ENCODE results near the gene OR6Q1. TPM values are rescaled to one million over a fixed set of nuclear protein-coding genes. Genes with fewer than 3 reads are reported as not detected.

OR6Q1 gene
- polyA plus RNA-seq, 1 of the 3 experiments (the other 2 are of a cell fraction): not detected

GRCh38 chr11:58003036-58003435 lies 27.7 kb upstream of the OR6Q1 start:
- no peak overlapping the region for H3K27ac ChIP-seq (ENCODE audit: low read depth in 2 of 2, low read length in 1 of 2)
- H3K9ac ChIP-seq: no peak overlapping the region

GRCh38 chr11:58003591-58003990 lies 27.2 kb upstream of the OR6Q1 start:
- Histone ChIP-seq H3K9ac (no peak overlapping the region), H2AFZ (ENCODE audit: low read depth) (no peak overlapping the region), H4K20me1 (ENCODE audit: insufficient read depth) (no peaks in the 10 kb centered on the region), H3K27me3 (ENCODE audit: insufficient read depth) (no peaks in the 10 kb centered on the region), H3K27ac (ENCODE audit: low read depth in 2 of 2, low read length in 1 of 2) (no peak overlapping the region), H3K9me2 (no peaks in the 10 kb centered on the region), H3K4me3 (ENCODE audit: low read depth in 2 of 2, low read length in 1 of 2) (no peak overlapping the region), H3F3A (replicated peaks; ENCODE audit: insufficient read depth) (no peaks in the 10 kb centered on the region), H3K36me3 (replicated peaks in 1 of 2; ENCODE audit: control insufficient read depth in 1 of 2, insufficient read depth in 2 of 2, low read length in 1 of 2) (no peaks in the 10 kb centered on the region), H3K4me2 (no peak overlapping the region), H3K79me2 (ENCODE audit: insufficient read depth) (no peaks in the 10 kb centered on the region), H3K4me1 (ENCODE audit: control insufficient read depth in 1 of 2, insufficient read depth in 2 of 2, low read depth in 1 of 2, low read length in 1 of 2) (no peaks in the 10 kb centered on the region; a peak in 1 of 4 replicates), H3K9me3 (no peaks in the 10 kb centered on the region)
- ChIA-PET CTCF (no interaction called here), POLR2A (no interaction called here)
- DNase-seq: no peak
- no peak for TF ChIP-seq NFIC (IDR thresholded peaks at IDR 0.05; ENCODE audit: borderline replicate concordance)
- no peak for TF ChIP-seq NRF1 (IDR thresholded peaks at IDR 0.05; ENCODE audit: low read depth, low read length)
- no peak for TF ChIP-seq FOSL2 (IDR thresholded peaks at IDR 0.05; ENCODE audit: borderline replicate concordance, low read depth)
- TF ChIP-seq RXRA (IDR thresholded peaks at IDR 0.05; ENCODE audit: borderline replicate concordance, low read depth): no peak
- no peak for TF ChIP-seq YY1 (IDR thresholded peaks at IDR 0.05; ENCODE audit: low read depth)
- TF ChIP-seq SMC3 (IDR thresholded peaks at IDR 0.05; ENCODE audit: low read depth, low read length): no peak
- no peak for TF ChIP-seq TCF12 (IDR thresholded peaks at IDR 0.05)
- TF ChIP-seq MAX (IDR thresholded peaks at IDR 0.05; ENCODE audit: low read depth): no peak
- TF ChIP-seq PBX3 (IDR thresholded peaks at IDR 0.05): no peak
- TF ChIP-seq TAF1 (IDR thresholded peaks at IDR 0.05; ENCODE audit: borderline replicate concordance, low read depth, low read length): no peak
- no peak for TF ChIP-seq GATA2 (CRISPR knock-in tag; IDR thresholded peaks at IDR 0.05)

More at GRCh38 chr11:58003036-58003435, 27.7 kb upstream of the OR6Q1 start:
- no peak for DNase-seq
- Histone ChIP-seq H2AFZ (ENCODE audit: low read depth) (no peak overlapping the region), H3K4me3 (ENCODE audit: low read depth in 2 of 2, low read length in 1 of 2) (no peak overlapping the region), H3K4me1 (ENCODE audit: control insufficient read depth in 1 of 2, insufficient read depth in 2 of 2, low read depth in 1 of 2, low read length in 1 of 2) (no peaks in the 10 kb centered on the region; a peak in 1 of 4 replicates), H3K9me2 (no peaks in the 10 kb centered on the region), H3K36me3 (replicated peaks in 1 of 2; ENCODE audit: control insufficient read depth in 1 of 2, insufficient read depth in 2 of 2, low read length in 1 of 2) (no peaks in the 10 kb centered on the region), H3F3A (replicated peaks; ENCODE audit: insufficient read depth) (no peaks in the 10 kb centered on the region), H3K79me2 (ENCODE audit: insufficient read depth) (no peaks in the 10 kb centered on the region), H3K27me3 (ENCODE audit: insufficient read depth) (no peaks in the 10 kb centered on the region), H3K4me2 (no peak overlapping the region), H4K20me1 (ENCODE audit: insufficient read depth) (no peaks in the 10 kb centered on the region), H3K9me3 (no peaks in the 10 kb centered on the region)
- TF ChIP-seq FOXJ3 (CRISPR knock-in tag; IDR thresholded peaks at IDR 0.05) (no peak), JUND (IDR thresholded peaks at IDR 0.05) (no peak)
- WGBS (ENCODE audit: low lambda C conversion rate): 0% methylated on average over 2 of the region's 2 CpGs
- CTCF ChIA-PET: no interaction called here
- POLR2A ChIA-PET: no interaction called here

- ChIA-PET CTCF (no interaction called here), POLR2A (no interaction called here)
- H3F3A ChIP-seq (replicated peaks; ENCODE audit: insufficient read depth): no peaks in the 10 kb centered on the region
- no peak for DNase-seq
- no peaks in the 10 kb centered on the region for H3K36me3 ChIP-seq (replicated peaks in 1 of 2; ENCODE audit: control insufficient read depth in 1 of 2, insufficient read depth in 2 of 2, low read length in 1 of 2)
- no peak overlapping the region for H3K9ac ChIP-seq
- H3K4me1 ChIP-seq (ENCODE audit: control insufficient read depth in 1 of 2, insufficient read depth in 2 of 2, low read depth in 1 of 2, low read length in 1 of 2): no peaks in the 10 kb centered on the region; a peak in 1 of 4 replicates
- no peaks in the 10 kb centered on the region for H4K20me1 ChIP-seq (ENCODE audit: insufficient read depth)
- no peaks in the 10 kb centered on the region for H3K79me2 ChIP-seq (ENCODE audit: insufficient read depth)
- 23% methylated on average over 6 of the region's 6 CpGs for WGBS (ENCODE audit: low lambda C conversion rate)
- H3K4me2 ChIP-seq: no peak overlapping the region
- no peak overlapping the region for H3K27ac ChIP-seq (ENCODE audit: low read depth in 2 of 2, low read length in 1 of 2)
- H3K9me3 ChIP-seq: no peaks in the 10 kb centered on the region
- H3K27me3 ChIP-seq (ENCODE audit: insufficient read depth): no peaks in the 10 kb centered on the region
- TF ChIP-seq TAF1 (IDR thresholded peaks at IDR 0.05; ENCODE audit: borderline replicate concordance, low read depth, low read length): no peak
- TF ChIP-seq ELF1 (IDR thresholded peaks at IDR 0.05): no peak
- TF ChIP-seq RCOR1 (IDR thresholded peaks at IDR 0.05; ENCODE audit: low read length): no peak
- TF ChIP-seq JUND (IDR thresholded peaks at IDR 0.05): no peak
- no peak for TF ChIP-seq USF2 (IDR thresholded peaks at IDR 0.05; ENCODE audit: borderline replicate concordance, low read depth, low read length)
- TF ChIP-seq ZBTB33 (IDR thresholded peaks at IDR 0.05; ENCODE audit: borderline replicate concordance, low read depth): no peak
- no peak for TF ChIP-seq SIN3A (IDR thresholded peaks at IDR 0.05; ENCODE audit: borderline replicate concordance, low read depth, low read length)
- no peak for TF ChIP-seq RXRA (IDR thresholded peaks at IDR 0.05; ENCODE audit: borderline replicate concordance, low read depth)
- no peak for TF ChIP-seq USF1 (IDR thresholded peaks at IDR 0.05; ENCODE audit: borderline replicate concordance, low read depth)
- no peaks in the 10 kb centered on the region for H3K9me2 ChIP-seq
- H3K4me3 ChIP-seq (ENCODE audit: low read depth in 2 of 2, low read length in 1 of 2): no peak overlapping the region
- H2AFZ ChIP-seq (ENCODE audit: low read depth): no peak overlapping the region
Measured at GRCh38 chr11:58004664-58005063, 26.1 kb upstream of the OR6Q1 start.
